Neuronal stem cell (in vitro differentiated cells): Measurements from ENCODE around the gene BBS9.

Experiments
- DNase-seq: peaks from one replicate; pipeline ENCODE4 v3.0.0-alpha.2; 2013; ENCODE audit warnings: low spot score
- H2AFZ ChIP-seq: one replicate; pipeline ENCODE4 v1.6.1; 2013; ENCODE audit warnings: mild to moderate bottlenecking, low read length, inconsistent platforms
- H2AK5ac ChIP-seq: 2 replicates; pipeline ENCODE4 v1.6.1; 2013; ENCODE audit warnings: low read depth, mild to moderate bottlenecking, inconsistent platforms, low read length, moderate library complexity, mixed read lengths
- H2BK120ac ChIP-seq: 2 replicates; pipeline ENCODE4 v1.6.1; 2013; ENCODE audit warnings: low read depth, mild to moderate bottlenecking, inconsistent platforms, low read length, moderate library complexity, mixed read lengths
- H2BK12ac ChIP-seq: one replicate; pipeline ENCODE4 v1.6.1; 2013; ENCODE audit warnings: low read length, inconsistent platforms
- H2BK15ac ChIP-seq: 2 replicates; pipeline ENCODE4 v1.6.1; 2013; ENCODE audit warnings: mild to moderate bottlenecking, low read length, inconsistent platforms, mixed read lengths
- H2BK5ac ChIP-seq: one replicate; pipeline ENCODE4 v1.6.1; 2013; ENCODE audit warnings: inconsistent platforms, mild to moderate bottlenecking, low read length, moderate library complexity
- H3K14ac ChIP-seq: one replicate; pipeline ENCODE4 v1.6.1; 2013; ENCODE audit warnings: low read length, inconsistent platforms
- H3K18ac ChIP-seq: 2 replicates; pipeline ENCODE4 v1.6.1; 2013; ENCODE audit warnings: low read length, inconsistent platforms
- H3K23ac ChIP-seq: 2 replicates; pipeline ENCODE4 v1.6.1; 2013; ENCODE audit warnings: low read depth, mild to moderate bottlenecking, mixed read lengths, low read length, inconsistent platforms; ENCODE audit not compliant: poor library complexity
- H3K27ac ChIP-seq: replicated peaks from 3 replicates; pipeline ENCODE4 v1.5.1; 2013; ENCODE audit warnings: low read length, inconsistent platforms
- H3K27me3 ChIP-seq, 3 experiments: 2 replicates each; pipeline ENCODE4 v1.6.1; 2013; ENCODE audit warnings: low read length in 3 of 3, mild to moderate bottlenecking in 2 of 3, inconsistent platforms in 1 of 3, low read depth in 1 of 3, mixed read lengths in 1 of 3, moderate library complexity in 1 of 3; ENCODE audit not compliant: control insufficient read depth in 3 of 3, insufficient read depth in 3 of 3
- H3K36me3 ChIP-seq, 2 donors: replicated peaks in 1 of 2; 2 replicates each; pipeline ENCODE4 v1.6.1; 2013; ENCODE audit warnings: low read length in 2 of 2; ENCODE audit not compliant: control insufficient read depth in 2 of 2, insufficient read depth in 2 of 2
- H3K4ac ChIP-seq: 2 replicates; pipeline ENCODE4 v1.6.1; 2013; ENCODE audit warnings: inconsistent platforms, mild to moderate bottlenecking, low read length, moderate library complexity
- H3K4me1 ChIP-seq, 2 donors: 1 replicate in 1 of 2; 2 replicates in 1 of 2; pipeline ENCODE4 v1.6.1; 2013; ENCODE audit warnings: low read length in 2 of 2, low read depth in 1 of 2; ENCODE audit not compliant: control insufficient read depth in 2 of 2, insufficient read depth in 1 of 2
- H3K4me2 ChIP-seq: one replicate; pipeline ENCODE4 v1.6.1; 2013; ENCODE audit warnings: mild to moderate bottlenecking, low read length, inconsistent platforms; ENCODE audit not compliant: insufficient read depth, poor library complexity, severe bottlenecking
- H3K4me3 ChIP-seq, 2 donors: 2 replicates each; pipeline ENCODE4 v1.5.1; 2013; ENCODE audit warnings: low read length in 2 of 2, mild to moderate bottlenecking in 2 of 2, inconsistent platforms in 1 of 2, moderate library complexity in 1 of 2
- H3K79me1 ChIP-seq: one replicate; pipeline ENCODE4 v1.6.1; 2013; ENCODE audit warnings: low read depth, mild to moderate bottlenecking, inconsistent platforms, low read length, moderate library complexity
- H3K9ac ChIP-seq: one replicate; pipeline ENCODE4 v1.6.1; 2013; ENCODE audit warnings: mild to moderate bottlenecking, low read depth, low read length, inconsistent platforms; ENCODE audit not compliant: poor library complexity
- H3K9me3 ChIP-seq, 2 donors: replicated peaks in 1 of 2; 2 replicates each; pipeline versions ENCODE3 to v1.6.1; 2013; ENCODE audit warnings: low read length in 2 of 2, mild to moderate bottlenecking in 2 of 2, inconsistent platforms in 1 of 2, low read depth in 1 of 2, mixed read lengths in 1 of 2, moderate library complexity in 1 of 2; ENCODE audit not compliant: control insufficient read depth in 2 of 2, insufficient read depth in 1 of 2
- H4K8ac ChIP-seq: one replicate; pipeline ENCODE4 v1.6.1; 2013; ENCODE audit warnings: low read depth, mild to moderate bottlenecking, inconsistent platforms, low read length, moderate library complexity
- H4K91ac ChIP-seq: one replicate; pipeline ENCODE4 v1.6.1; 2013; ENCODE audit warnings: low read length, low read depth, mild to moderate bottlenecking, inconsistent platforms; ENCODE audit not compliant: poor library complexity
- WGBS, 2 donors: extraction: QIAGEN DNeasy Blood & Tissue Kit; methylation state at CpG; one replicate each; pipeline ENCODE4 v1.1.7; 2013; ENCODE audit warnings: missing lambda C conversion rate in 2 of 2, mixed read lengths in 1 of 2; ENCODE audit not compliant: insufficient read length in 2 of 2, insufficient replicate concordance in 1 of 2; ENCODE audit errors: extremely low coverage in 2 of 2; 5-methylcytosine and 5-hydroxymethylcytosine counted together

Gene BBS9

DNA sequence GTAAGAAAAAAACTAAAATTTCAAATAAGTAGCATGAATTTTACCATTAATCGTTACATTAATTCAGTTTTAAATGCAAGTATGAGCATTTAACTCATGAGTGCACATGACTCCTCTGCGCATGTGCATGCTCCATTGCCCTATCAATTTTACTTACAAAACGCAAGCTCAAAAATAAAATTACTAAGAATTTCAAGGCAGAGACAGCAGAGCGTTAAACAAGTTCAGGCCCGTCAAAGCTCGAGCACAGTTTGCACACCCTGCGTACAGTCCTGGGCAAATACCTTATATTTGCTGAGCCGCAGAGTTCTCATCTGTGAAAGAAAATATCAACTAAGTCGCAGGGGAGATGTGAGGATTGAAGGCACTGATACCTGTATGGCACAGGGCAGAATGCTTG lies 373.6 kb downstream of the BBS9 start:
- Histone ChIP-seq H3K23ac (no peak overlapping the region), H3K27me3 (no peaks in the 10 kb centered on the region), H2AK5ac (no peak overlapping the region), H3K79me1 (no peaks in the 10 kb centered on the region), H3K4me2 (no peak overlapping the region), H2BK120ac (no peak overlapping the region), H2BK15ac (no peak overlapping the region), H3K9ac (no peak overlapping the region), H2BK12ac (no peak overlapping the region), H3K9me3 (no peaks in the 10 kb centered on the region), H3K27ac (no peak overlapping the region), H2BK5ac (no peak overlapping the region), H2AFZ (no peak overlapping the region), H3K14ac (no peak overlapping the region), H4K91ac (no peak overlapping the region), H3K4ac (no peak overlapping the region), H3K4me1 (peaks cover 2 to 4% of the 10 kb centered on the region in 2 donors), H3K36me3 (no peaks in the 10 kb centered on the region), H4K8ac (no peak overlapping the region), H3K18ac (no peak overlapping the region), H3K4me3 (no peak overlapping the region)
- DNase-seq, result no peak
- WGBS, 2 donors, result no CpG with 5 or more reads among the region's 9 CpGs

DNA sequence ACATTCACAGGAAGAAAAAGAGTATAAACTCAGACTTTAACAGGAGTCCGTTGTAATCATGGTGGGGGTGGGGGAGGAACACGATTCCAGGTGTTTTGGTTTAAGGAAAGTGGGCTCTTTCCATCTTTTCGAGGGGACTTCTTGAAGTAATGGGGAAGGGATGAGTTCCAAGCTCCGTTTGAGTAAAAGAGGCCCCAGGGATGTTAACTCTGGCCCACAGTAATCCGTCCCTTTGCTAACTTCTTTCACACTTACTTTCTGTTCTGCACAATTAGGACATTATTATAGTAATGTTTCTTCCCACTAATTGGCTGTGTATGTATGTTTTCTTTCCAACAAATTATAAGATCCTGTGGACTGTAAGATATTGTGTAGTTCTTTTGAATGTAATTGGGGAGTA lies 374.4 kb downstream of the BBS9 start:
- Histone ChIP-seq H3K79me1 (no peaks in the 10 kb centered on the region), H3K27ac (no peak overlapping the region), H3K4me2 (no peak overlapping the region)

DNA sequence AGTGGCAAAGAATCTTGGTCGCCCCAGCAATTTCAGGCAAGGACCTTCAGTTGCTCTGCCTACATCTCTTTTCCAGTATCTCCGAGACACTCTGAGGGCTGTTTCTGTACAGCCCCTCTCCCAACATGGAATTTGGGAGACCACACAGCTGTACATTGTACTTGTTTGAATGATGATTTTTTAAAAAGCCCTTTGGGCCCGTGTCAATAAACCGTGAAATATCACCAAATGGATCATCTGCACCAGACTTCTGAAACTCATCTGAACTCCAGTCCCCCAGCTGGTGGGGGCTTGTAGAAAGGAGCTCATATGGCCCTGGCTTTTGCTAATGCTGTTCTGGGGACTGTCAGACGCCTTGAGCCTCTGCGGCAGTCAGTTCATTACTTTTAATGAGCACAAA lies 374.9 kb downstream of the BBS9 start:
- H3K27ac ChIP-seq, result no peak overlapping the region
- no peak overlapping the region for H2BK15ac ChIP-seq
- H3K4me1 ChIP-seq, result peaks cover 2 to 4% of the 10 kb centered on the region in 2 donors
- H2BK120ac ChIP-seq, result no peak overlapping the region
- no peaks in the 10 kb centered on the region for H3K36me3 ChIP-seq
- no peak overlapping the region for H2AFZ ChIP-seq
- no peak overlapping the region for H3K9ac ChIP-seq
- no peak overlapping the region for H2BK12ac ChIP-seq
- H3K23ac ChIP-seq, result no peak overlapping the region
- H3K9me3 ChIP-seq, result no peaks in the 10 kb centered on the region
- no peak overlapping the region for H2BK5ac ChIP-seq
- no peaks in the 10 kb centered on the region for H3K79me1 ChIP-seq
- no CpG with 5 or more reads among the region's 6 CpGs for WGBS, 2 donors
- H3K4me3 ChIP-seq, result no peak overlapping the region
- no peaks in the 10 kb centered on the region for H3K27me3 ChIP-seq
- no peak overlapping the region for H4K8ac ChIP-seq
- no peak overlapping the region for H3K18ac ChIP-seq
- DNase-seq, result no peak
- no peak overlapping the region for H3K14ac ChIP-seq
- H2AK5ac ChIP-seq, result no peak overlapping the region
- no peak overlapping the region for H3K4ac ChIP-seq
- H3K4me2 ChIP-seq, result no peak overlapping the region
- no peak overlapping the region for H4K91ac ChIP-seq

More for the DNA sequence above, 374.4 kb downstream of the BBS9 start:
- no peak overlapping the region for H3K4me3 ChIP-seq
- H3K4me1 ChIP-seq, result peaks cover 2 to 4% of the 10 kb centered on the region in 2 donors
- H3K9ac ChIP-seq, result no peak overlapping the region
- no peak overlapping the region for H2BK12ac ChIP-seq
- no peaks in the 10 kb centered on the region for H3K27me3 ChIP-seq
- no peak overlapping the region for H3K14ac ChIP-seq
- no peak overlapping the region for H3K18ac ChIP-seq
- no peak overlapping the region for H2BK5ac ChIP-seq
- no CpG with 5 or more reads among the region's 5 CpGs for WGBS, 2 donors
- H3K36me3 ChIP-seq, result no peaks in the 10 kb centered on the region
- H2BK15ac ChIP-seq, result no peak overlapping the region
- no peaks in the 10 kb centered on the region for H3K9me3 ChIP-seq
- no peak overlapping the region for H4K8ac ChIP-seq
- H4K91ac ChIP-seq, result no peak overlapping the region
- H2AK5ac ChIP-seq, result no peak overlapping the region
- H2BK120ac ChIP-seq, result no peak overlapping the region
- H3K4ac ChIP-seq, result no peak overlapping the region
- H2AFZ ChIP-seq, result no peak overlapping the region
- no peak for DNase-seq
- H3K23ac ChIP-seq, result no peak overlapping the region

DNA sequence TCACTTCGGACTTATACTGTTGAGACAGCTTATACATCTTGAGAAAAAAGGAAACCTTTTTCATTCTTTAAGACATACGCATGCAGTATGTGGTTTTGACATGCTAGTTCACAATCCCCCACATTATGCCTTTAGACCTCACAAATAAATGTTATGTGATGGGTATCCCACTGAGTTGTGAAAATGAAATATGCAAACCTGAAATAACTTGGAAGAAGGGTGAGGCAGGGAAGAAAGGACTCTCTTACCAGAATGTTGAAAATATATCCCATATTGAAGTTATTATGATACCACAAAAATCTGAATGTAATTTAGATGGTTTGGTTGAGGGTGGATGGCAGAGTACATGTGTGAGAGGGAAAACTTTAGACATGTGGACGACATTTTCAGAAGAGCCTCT lies 379.8 kb downstream of the BBS9 start:
- no peak overlapping the region for H2BK120ac ChIP-seq
- H3K79me1 ChIP-seq, result no peaks in the 10 kb centered on the region
- H2AK5ac ChIP-seq, result no peak overlapping the region
- H4K91ac ChIP-seq, result no peak overlapping the region
- H3K9me3 ChIP-seq, result no peaks in the 10 kb centered on the region
- no peaks in the 10 kb centered on the region for H3K27me3 ChIP-seq
- WGBS, 2 donors, result no CpG with 5 or more reads among the region's 3 CpGs
- H3K23ac ChIP-seq, result no peak overlapping the region
- H3K4me1 ChIP-seq, result peaks cover 0 to under 1% of the 10 kb centered on the region in 2 donors
- no peak for DNase-seq
- no peak overlapping the region for H3K14ac ChIP-seq
- no peak overlapping the region for H3K27ac ChIP-seq
- no peak overlapping the region for H3K4me2 ChIP-seq
- no peak overlapping the region for H2BK12ac ChIP-seq
- H2BK15ac ChIP-seq, result no peak overlapping the region
- no peaks in the 10 kb centered on the region for H3K36me3 ChIP-seq
- no peak overlapping the region for H4K8ac ChIP-seq
- H3K4ac ChIP-seq, result no peak overlapping the region
- H3K18ac ChIP-seq, result no peak overlapping the region
- H3K4me3 ChIP-seq, result no peak overlapping the region
- H2BK5ac ChIP-seq, result no peak overlapping the region
- no peak overlapping the region for H3K9ac ChIP-seq
- H2AFZ ChIP-seq, result no peak overlapping the region
